Panc1 (cell line): ENCODE results near the gene PTPRN. TPM values are rescaled to one million over a fixed set of nuclear protein-coding genes. Genes with fewer than 3 reads are reported as not detected.

Experiments used
- ATAC-seq: fragments of 200-7000 bp; cut with Tn5 transposase; 2 replicates; pipeline ENCODE4 v1.9.1; 2020; ENCODE audit warnings: mild to moderate bottlenecking, moderate library complexity
- BruUV-seq: library from RNA; stranded (reverse); fragments of 400-500 nt; replicated peaks from 2 replicates; lab custom pipeline; 2021; lab: Mats Ljungman, UMichigan
- CTCF ChIA-PET: fragments of 300-600 bp; sonication (Branson Sonifier 250); formaldehyde crosslinking; loops from one replicate; lab custom pipeline; 2022; ENCODE audit warnings: antibody characterized with exemption; lab: Charles Lee
- POLR2A ChIA-PET: fragments of 300-600 bp; sonication (Branson Sonifier 250); formaldehyde crosslinking; loops from one replicate; lab custom pipeline; 2022; ENCODE audit warnings: antibody characterized with exemption; lab: Charles Lee
- DNase-seq: peaks from one replicate; pipeline ENCODE4 v3.0.0-alpha.2; 2010; ENCODE audit warnings: low read depth, low spot score
- H3K27ac ChIP-seq: 2 replicates; pipeline ENCODE4 v1.5.1; 2011; ENCODE audit warnings: mild to moderate bottlenecking, low read length, inconsistent platforms
- H3K27me3 ChIP-seq: fragments of 200-500 bp; sonication (Bioruptor generic); 2 replicates; pipeline ENCODE4 v1.6.0; 2014; ENCODE audit warnings: low read length, inconsistent platforms; ENCODE audit not compliant: control insufficient read depth, insufficient read depth
- H3K36me3 ChIP-seq: fragments of 200-500 bp; sonication (Bioruptor generic); 2 replicates; pipeline ENCODE4 v1.5.1; 2014; ENCODE audit warnings: inconsistent platforms, mild to moderate bottlenecking, low read length, moderate library complexity; ENCODE audit not compliant: control insufficient read depth, insufficient read depth
- H3K4me1 ChIP-seq: 2 replicates; pipeline ENCODE4 v1.5.1; 2011; ENCODE audit warnings: inconsistent platforms, mild to moderate bottlenecking, low read length, moderate library complexity; ENCODE audit not compliant: control insufficient read depth, insufficient read depth
- H3K4me3 ChIP-seq, 2 experiments: 2 replicates each; pipeline ENCODE4 v1.5.1; 2011 to 2012; ENCODE audit warnings: low read depth in 2 of 2, low read length in 2 of 2, mild to moderate bottlenecking in 2 of 2, inconsistent platforms in 1 of 2, moderate library complexity in 1 of 2
- H3K9me3 ChIP-seq: fragments of 200-500 bp; sonication (Bioruptor generic); 2 replicates; pipeline ENCODE4 v1.5.1; 2014; ENCODE audit warnings: low read depth, mild to moderate bottlenecking, inconsistent platforms, low read length, moderate library complexity; ENCODE audit not compliant: control insufficient read depth, insufficient read depth
- POLR2AphosphoS5 ChIP-seq: IDR thresholded peaks from 2 replicates; pipeline ENCODE4 v1.6.1; 2012; ENCODE audit warnings: mild to moderate bottlenecking, low read depth, low read length, moderate library complexity
- SIN3A ChIP-seq: IDR thresholded peaks from 2 replicates; pipeline ENCODE4 v1.6.1; 2012; ENCODE audit warnings: low read depth, mild to moderate bottlenecking, low read length, moderate library complexity, borderline replicate concordance; ENCODE audit not compliant: insufficient read depth
- TCF7L2 ChIP-seq: IDR thresholded peaks from 2 replicates; pipeline ENCODE4 v1.6.1; 2011; ENCODE audit warnings: mild to moderate bottlenecking, low read depth, low read length, inconsistent platforms
- in situ Hi-C: cut with HindIII; loops from 2 replicates; pipeline ENCODE4 v1.10.0; 2016; ENCODE audit warnings: low sequenced_read_pairs, low pct_unique_long_range_greater_than_20kb
- intact Hi-C: fragments of 100-400 bp; cut with micrococcal nuclease; formaldehyde crosslinking; loops from one replicate; pipeline ENCODE4 v1.10.0; 2022; ENCODE audit not compliant: unreplicated experiment
- total RNA-seq: library from RNA; stranded (reverse); gene quantifications from one replicate; pipeline ENCODE4 v1.2.1, GENCODE V29; 2021; ENCODE audit not compliant: unreplicated experiment
- TF ChIP-seq, protein P1 (sequence below): fragments of 450-650 bp; IDR thresholded peaks from 2 replicates; pipeline ENCODE4 v1.5.1; 2017; ENCODE audit warnings: mild to moderate bottlenecking
- TF ChIP-seq, protein P2 (sequence below), 2 experiments: IDR thresholded peaks; 2 replicates each; pipeline ENCODE4 v1.6.1; 2011 to 2012; ENCODE audit warnings: low read depth in 2 of 2, control low read depth in 1 of 2, low read length in 1 of 2, mild to moderate bottlenecking in 1 of 2, moderate library complexity in 1 of 2; ENCODE audit not compliant: insufficient read depth in 1 of 2

PTPRN gene
- total RNA-seq, 1 experiment from 2014 or later = not detected

DNA sequence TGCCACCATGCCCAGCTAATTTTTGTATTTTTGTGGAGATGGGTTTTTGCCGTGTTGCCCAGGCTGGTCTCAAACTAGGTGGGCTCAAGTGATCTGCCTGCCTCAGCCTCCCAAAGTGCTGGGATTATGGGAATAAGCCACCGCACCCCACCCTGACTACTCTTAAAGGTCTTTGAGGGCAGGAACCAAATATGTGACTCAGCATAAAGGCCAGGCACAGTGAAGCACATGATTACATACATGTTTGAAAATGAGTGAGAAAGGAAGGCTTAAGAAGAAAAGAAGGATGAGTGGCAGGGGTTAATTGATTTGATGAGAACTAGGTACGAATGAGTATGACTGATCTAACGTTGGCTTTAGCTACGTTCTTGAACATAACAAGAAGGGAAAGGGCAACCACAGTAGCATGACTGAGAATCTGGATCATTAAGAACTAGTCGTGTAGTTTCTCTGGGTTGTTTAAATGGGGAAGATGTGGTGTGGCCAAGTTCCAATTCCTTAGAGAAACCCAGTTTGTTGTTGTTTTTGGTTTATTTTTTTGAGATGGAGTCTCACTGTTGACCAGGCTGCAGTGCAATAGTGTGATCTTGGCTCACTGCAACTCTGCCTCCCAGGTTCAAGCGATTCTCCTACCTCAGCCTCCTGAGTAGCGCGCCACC is 16.6 kb upstream of the PTPRN start:
- in situ Hi-C loops = no loop called here
- ATAC-seq = no peak

DNA sequence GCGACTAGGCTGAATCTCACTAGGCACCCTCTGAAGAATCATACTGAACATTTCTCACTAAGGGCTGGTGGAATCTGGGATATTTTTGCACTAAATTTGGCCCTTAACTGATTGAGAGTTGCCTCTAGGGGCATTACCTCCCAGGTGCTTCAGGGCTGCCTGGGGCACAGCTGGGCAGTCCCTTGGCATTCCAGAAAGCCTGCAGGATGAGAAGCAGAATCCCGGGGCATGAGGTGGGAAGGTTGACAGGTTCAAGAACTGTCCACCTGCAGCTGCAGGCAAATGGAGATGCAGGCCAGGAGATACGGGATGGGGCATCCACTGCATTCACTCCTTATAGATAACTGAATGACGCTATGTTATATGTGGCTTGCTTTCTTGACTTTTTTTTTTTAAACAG is 15.9 kb upstream of the PTPRN start:
- ChIA-PET POLR2A (no interaction called here), CTCF (no interaction called here)
- Histone ChIP-seq H3K27me3 (no peaks in the 10 kb centered on the region), H3K27ac (no peak overlapping the region), H3K36me3 (no peaks in the 10 kb centered on the region), H3K9me3 (no peaks in the 10 kb centered on the region), H3K4me1 (no peaks in the 10 kb centered on the region), H3K4me3 (no peak overlapping the region)
- ATAC-seq (no peak), DNase-seq (no peak)
- TF ChIP-seq, protein P1, sequence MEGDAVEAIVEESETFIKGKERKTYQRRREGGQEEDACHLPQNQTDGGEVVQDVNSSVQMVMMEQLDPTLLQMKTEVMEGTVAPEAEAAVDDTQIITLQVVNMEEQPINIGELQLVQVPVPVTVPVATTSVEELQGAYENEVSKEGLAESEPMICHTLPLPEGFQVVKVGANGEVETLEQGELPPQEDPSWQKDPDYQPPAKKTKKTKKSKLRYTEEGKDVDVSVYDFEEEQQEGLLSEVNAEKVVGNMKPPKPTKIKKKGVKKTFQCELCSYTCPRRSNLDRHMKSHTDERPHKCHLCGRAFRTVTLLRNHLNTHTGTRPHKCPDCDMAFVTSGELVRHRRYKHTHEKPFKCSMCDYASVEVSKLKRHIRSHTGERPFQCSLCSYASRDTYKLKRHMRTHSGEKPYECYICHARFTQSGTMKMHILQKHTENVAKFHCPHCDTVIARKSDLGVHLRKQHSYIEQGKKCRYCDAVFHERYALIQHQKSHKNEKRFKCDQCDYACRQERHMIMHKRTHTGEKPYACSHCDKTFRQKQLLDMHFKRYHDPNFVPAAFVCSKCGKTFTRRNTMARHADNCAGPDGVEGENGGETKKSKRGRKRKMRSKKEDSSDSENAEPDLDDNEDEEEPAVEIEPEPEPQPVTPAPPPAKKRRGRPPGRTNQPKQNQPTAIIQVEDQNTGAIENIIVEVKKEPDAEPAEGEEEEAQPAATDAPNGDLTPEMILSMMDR = no peak
- TF ChIP-seq TCF7L2 = no peak
- TF ChIP-seq SIN3A = no peak
- TF ChIP-seq, protein P2, sequence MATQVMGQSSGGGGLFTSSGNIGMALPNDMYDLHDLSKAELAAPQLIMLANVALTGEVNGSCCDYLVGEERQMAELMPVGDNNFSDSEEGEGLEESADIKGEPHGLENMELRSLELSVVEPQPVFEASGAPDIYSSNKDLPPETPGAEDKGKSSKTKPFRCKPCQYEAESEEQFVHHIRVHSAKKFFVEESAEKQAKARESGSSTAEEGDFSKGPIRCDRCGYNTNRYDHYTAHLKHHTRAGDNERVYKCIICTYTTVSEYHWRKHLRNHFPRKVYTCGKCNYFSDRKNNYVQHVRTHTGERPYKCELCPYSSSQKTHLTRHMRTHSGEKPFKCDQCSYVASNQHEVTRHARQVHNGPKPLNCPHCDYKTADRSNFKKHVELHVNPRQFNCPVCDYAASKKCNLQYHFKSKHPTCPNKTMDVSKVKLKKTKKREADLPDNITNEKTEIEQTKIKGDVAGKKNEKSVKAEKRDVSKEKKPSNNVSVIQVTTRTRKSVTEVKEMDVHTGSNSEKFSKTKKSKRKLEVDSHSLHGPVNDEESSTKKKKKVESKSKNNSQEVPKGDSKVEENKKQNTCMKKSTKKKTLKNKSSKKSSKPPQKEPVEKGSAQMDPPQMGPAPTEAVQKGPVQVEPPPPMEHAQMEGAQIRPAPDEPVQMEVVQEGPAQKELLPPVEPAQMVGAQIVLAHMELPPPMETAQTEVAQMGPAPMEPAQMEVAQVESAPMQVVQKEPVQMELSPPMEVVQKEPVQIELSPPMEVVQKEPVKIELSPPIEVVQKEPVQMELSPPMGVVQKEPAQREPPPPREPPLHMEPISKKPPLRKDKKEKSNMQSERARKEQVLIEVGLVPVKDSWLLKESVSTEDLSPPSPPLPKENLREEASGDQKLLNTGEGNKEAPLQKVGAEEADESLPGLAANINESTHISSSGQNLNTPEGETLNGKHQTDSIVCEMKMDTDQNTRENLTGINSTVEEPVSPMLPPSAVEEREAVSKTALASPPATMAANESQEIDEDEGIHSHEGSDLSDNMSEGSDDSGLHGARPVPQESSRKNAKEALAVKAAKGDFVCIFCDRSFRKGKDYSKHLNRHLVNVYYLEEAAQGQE (IDR thresholded peaks at IDR 0.05; ENCODE audit: insufficient read depth in 1 of 2, low read depth in 2 of 2, low read length in 1 of 2) = no peak
- no peak for TF ChIP-seq POLR2AphosphoS5
- in situ Hi-C loops = no loop called here
- intact Hi-C loops = no loop called here
- no TSS peak for BruUV-seq

More for the DNA sequence above, 16.6 kb upstream of the PTPRN start:
- H3K36me3 ChIP-seq = no peaks in the 10 kb centered on the region
- 0 out of 2 replicates have a peak, but pooled peaks cover 2% of the 10 kb centered on the region for H3K27me3 ChIP-seq
- TF ChIP-seq, protein P2 (IDR thresholded peaks at IDR 0.05; ENCODE audit: insufficient read depth in 1 of 2, low read depth in 2 of 2, low read length in 1 of 2) = no peak
- TF ChIP-seq, protein P1 = no peak
- TF ChIP-seq SIN3A = no peak
- no peak for TF ChIP-seq TCF7L2
- TF ChIP-seq POLR2AphosphoS5 = no peak
- ChIA-PET CTCF (no interaction called here), POLR2A (no interaction called here)
- H3K9me3 ChIP-seq = no peaks in the 10 kb centered on the region
- intact Hi-C loops = no loop called here
- H3K4me3 ChIP-seq = no peak overlapping the region
- H3K4me1 ChIP-seq = no peaks in the 10 kb centered on the region
- H3K27ac ChIP-seq = no peak overlapping the region
- no peak for DNase-seq
- BruUV-seq = no TSS peak
